GM18868 (cell line): ENCODE results near the gene FJX1.
"Not testable (repeated sequence)": the region's sequence is repeated elsewhere in the genome, so short reads cannot be mapped to it uniquely, and the experiment has no call there.

Source experiments
- ATAC-seq: cut with Tn5 transposase; IDR thresholded peaks from one replicate; pipeline ENCODE4 v1.9.1; 2021; ENCODE audit warnings: mild to moderate bottlenecking, moderate library complexity; ENCODE audit not compliant: unreplicated experiment

Gene FJX1

GRCh38 chr11:35631891-35632290, 13.6 kb downstream of the FJX1 start:
- ATAC-seq: no peak

GRCh38 chr11:35632301-35632700, 14.0 kb downstream of the FJX1 start:
- ATAC-seq: no peak

- ATAC-seq: no peak
Observed at GRCh38 chr11:35633827-35634423, 15.7 kb downstream of the FJX1 start.

GRCh38 chr11:35635933-35636332, 17.7 kb downstream of the FJX1 start:
- ATAC-seq: no peak

- ATAC-seq: no peak
Observed at GRCh38 chr11:35639591-35640179, 21.4 kb downstream of the FJX1 start.

- no peak for ATAC-seq
Observed at GRCh38 chr11:35641171-35641897, 23.1 kb downstream of the FJX1 start.

GRCh38 chr11:35641964-35642363, 23.7 kb downstream of the FJX1 start:
- ATAC-seq: no peak

- ATAC-seq: no peak
Observed at GRCh38 chr11:35647421-35648093, 29.3 kb downstream of the FJX1 start.

GRCh38 chr11:35650006-35650405, 31.7 kb downstream of the FJX1 start:
- ATAC-seq: no peak

GRCh38 chr11:35650467-35650866, 32.2 kb downstream of the FJX1 start:
- no peak for ATAC-seq

GRCh38 chr11:35651263-35651662, 33.0 kb downstream of the FJX1 start:
- ATAC-seq: no peak

GRCh38 chr11:35652786-35653185, 34.5 kb downstream of the FJX1 start:
- not testable (repeated sequence) for ATAC-seq

- ATAC-seq: no peak
Observed at GRCh38 chr11:35654711-35655110, 36.5 kb downstream of the FJX1 start.

GRCh38 chr11:35655254-35655653, 37.0 kb downstream of the FJX1 start:
- ATAC-seq: no peak

GRCh38 chr11:35655856-35656255, 37.6 kb downstream of the FJX1 start:
- ATAC-seq: no peak

GRCh38 chr11:35658020-35658948, 40.0 kb downstream of the FJX1 start:
- no peak for ATAC-seq

- no peak for ATAC-seq
Observed at GRCh38 chr11:35661534-35661933, 43.3 kb downstream of the FJX1 start.

- ATAC-seq: peak; percentile 35
Observed at GRCh38 chr11:35662061-35662648, 43.9 kb downstream of the FJX1 start.

- ATAC-seq: peak; percentile 90
Observed at GRCh38 chr11:35662649-35663407, 44.6 kb downstream of the FJX1 start, which contains the start of gene TRIM44. TSS of gene TRIM44 (plus strand) at chr11:35662775. CDS start at chr11:35663112, 337 bp downstream.

- no peak for ATAC-seq
Observed at GRCh38 chr11:35663408-35663702, 45.1 kb downstream of the FJX1 start.
